Activated naive CD4-positive, alpha-beta T cell treated with Interleukin-2 at 50 U/mL for 16 hours (primary cell): ENCODE results near the gene CRACR2A.

ENCODE experiments used
- DNase-seq: peaks from one replicate; pipeline ENCODE4 v3.0.0-alpha.2; 2020

Gene CRACR2A

DNA sequence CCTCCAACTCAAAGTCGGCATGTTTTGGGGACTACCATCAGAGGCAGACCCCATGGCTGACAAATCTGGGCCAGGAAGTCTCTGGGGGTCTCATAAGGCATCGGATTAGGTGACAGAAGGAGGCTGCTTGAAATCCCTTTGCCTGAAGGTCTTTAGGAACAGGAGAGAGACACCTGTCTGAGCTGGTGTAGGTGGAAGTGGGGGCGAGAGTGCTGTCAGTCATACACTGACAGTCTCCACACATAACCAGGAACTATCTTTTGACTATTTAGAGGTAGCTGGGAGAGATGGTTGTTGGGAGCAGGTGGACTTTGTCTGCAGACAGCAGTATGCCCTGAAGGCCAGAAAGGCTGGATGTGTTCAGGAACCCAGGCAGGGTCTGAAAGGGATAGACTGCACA lies 163.2 kb downstream of the CRACR2A start:
- no peak for DNase-seq

DNA sequence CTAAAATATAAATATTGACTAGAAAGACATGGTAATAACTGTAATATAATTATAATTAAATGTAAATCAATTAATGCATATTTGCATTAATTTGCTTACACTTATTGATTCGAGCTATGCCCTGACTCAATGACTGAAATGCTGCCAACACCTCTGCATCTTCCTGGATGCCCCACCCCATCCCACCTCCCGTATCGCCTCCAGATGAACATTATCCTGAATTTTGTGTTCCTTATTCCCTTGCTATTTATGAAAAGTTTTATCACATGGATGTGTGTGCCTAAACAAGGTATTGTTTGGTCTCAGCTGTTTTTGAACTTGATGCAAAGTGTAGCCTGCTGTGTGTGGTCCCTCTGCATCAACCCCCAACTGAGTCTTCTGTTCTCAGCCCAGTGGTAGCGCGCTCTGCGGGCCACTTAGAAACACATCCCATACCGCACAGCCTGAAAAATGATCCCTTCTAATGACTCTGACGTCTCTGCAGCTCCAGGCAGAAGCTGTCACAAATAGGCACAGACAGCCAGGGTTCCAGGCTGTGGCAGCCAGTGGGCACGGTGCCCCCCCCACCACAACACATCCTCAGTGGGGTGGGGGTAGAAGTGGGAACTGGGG lies 165.4 kb downstream of the CRACR2A start:
- no peak for DNase-seq

DNA sequence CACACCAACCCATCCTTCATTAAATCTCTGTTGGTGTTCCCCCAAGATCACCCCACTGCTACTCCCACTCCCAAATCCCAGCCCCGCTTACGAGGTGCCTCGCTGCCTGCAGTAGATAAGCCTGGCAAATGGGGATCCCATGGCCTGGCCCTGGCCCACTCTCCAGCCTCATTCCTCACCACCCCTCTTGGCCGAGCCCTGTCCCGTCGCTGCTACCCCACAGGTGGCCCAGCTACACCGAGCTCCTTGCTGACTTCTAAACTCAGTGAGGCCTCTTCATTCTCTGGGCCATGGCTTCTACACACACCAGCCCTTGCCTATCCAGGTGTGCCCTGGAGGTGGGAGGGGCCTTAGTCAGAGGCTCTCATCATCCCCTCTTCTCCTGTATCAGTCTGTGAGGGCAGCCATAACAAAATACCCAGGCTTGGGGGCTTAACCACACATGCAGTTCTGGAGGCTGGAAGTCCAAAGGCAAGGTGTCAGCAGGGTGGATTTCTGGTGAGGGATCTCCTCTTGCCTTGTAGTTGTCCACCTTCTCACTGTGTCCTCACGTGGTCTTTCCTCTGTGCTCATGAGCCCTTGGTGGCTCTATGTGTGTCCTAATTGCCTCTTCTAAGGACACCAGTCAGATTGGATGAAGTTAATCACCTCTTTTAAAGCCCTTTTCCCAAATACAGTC lies 169.1 kb downstream of the CRACR2A start:
- DNase-seq: no peak

DNA sequence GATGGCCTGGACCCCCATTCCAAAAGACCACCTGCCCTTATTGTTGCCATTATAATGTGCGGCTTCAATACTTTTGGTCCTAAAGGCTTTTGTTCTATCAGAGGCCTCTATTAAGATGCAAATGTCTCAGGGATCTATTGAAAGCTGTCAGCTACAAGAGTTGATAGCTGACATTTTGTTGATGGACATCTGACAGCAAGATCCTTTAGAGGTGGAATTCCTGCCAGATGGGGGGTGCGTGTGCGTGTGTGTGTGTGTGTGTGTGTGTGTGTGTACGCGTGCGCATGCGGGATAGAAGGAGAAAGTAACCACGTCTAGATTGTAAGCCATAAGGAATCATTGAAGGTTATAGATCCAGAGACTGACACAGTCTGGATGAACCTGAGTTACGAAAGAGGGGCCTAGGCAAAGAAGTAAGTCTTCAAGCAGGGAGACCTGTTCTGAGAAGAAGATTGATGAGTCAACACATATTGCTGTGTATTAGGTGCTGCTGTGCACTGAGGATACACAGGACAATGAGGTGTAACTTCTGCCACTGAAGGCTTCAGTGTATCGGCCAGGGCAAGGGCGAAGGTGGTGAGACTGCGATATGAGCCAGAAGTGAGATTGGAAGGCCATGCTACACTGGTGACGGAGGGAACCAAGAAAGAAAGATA lies 172.7 kb downstream of the CRACR2A start:
- DNase-seq: no peak

DNA sequence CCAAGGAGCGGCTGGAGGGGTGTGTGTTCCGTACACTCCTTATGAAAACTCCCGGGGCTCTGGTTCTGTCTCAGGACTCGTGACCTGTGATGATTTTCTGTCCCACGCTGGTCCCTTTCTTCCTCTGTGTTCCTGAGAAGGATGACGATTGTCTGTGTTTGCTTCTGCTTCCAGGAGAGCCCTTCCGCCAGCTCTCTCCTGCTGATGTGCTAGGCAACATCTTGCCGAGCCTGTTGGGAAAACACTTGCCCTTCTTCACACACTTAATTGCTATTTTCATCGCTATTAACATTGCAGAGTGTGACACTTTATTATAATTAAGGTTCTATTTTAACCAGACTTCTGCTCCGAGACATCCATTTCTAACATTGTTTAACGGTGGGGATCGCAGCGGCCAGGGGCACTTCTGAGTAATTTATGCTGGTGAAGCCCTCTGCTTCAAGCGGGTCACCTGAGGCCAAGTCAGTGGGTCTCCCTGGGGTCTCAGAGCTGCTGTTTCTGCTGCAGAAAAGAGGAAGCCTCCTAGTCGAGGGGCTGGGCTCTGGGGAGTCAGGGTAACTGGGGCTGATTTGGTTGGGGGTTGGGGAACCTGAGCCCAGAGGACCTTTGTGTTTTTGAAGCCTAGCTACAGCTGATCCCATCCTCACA lies 173.3 kb downstream of the CRACR2A start:
- DNase-seq: no peak

DNA sequence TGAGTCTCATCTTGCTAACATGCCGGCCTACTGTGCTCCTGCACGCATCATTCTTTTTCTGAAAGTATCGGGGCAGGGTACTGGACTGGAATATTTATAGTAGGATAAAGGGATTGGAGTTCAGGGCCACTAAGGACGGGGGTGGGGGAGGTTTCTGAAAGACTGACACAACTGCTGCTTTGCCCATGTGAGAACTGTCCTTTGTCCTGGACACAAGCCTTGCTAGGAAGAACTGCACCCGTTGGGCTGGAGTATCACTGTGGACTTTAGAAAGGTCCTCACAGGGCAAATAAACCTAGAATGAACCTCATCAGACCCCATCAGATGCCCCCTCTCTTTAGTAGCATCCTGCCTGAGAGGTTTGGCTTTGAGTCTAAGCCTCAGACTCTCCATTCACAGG lies 174.4 kb downstream of the CRACR2A start:
- no peak for DNase-seq

DNA sequence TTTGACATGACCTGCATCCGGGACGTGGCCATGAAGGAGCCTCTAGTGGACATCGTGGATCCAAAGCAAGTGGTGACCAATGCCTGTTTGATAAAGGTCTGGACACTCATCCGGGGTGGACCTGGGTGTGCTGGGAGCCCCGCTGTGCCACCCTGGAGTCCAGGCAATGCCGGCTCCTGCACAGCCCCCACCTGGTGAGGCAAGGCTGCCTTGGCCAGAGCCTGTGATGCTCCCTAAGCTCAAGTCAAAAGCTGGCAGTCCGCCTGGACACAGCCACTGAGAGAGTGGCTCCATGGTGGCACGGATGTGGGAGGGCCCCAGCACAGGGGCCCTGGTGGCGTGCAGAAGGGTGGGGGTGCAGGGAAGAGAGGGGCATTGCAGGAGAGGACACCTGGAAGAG lies 176.0 kb downstream of the CRACR2A start:
- no peak for DNase-seq

DNA sequence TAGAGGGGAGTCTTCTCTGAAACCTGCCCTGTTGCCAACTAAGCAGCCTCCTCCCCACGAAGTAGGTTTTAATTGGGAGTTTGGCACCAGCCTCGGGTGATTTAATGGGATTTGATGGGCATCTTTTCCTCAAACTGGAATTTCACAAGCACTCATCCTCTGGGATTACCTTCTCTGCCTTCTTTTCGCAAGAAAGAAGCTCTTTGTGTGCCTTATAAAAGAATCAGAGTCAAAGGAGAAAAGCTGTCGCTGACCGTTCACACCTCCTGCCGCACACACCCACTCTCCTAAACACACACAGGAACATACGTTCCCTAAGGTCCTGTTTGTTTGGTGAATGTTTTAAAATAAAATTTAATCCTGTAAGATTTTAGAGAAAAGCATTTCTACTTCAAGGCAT lies 177.9 kb downstream of the CRACR2A start:
- no peak for DNase-seq

DNA sequence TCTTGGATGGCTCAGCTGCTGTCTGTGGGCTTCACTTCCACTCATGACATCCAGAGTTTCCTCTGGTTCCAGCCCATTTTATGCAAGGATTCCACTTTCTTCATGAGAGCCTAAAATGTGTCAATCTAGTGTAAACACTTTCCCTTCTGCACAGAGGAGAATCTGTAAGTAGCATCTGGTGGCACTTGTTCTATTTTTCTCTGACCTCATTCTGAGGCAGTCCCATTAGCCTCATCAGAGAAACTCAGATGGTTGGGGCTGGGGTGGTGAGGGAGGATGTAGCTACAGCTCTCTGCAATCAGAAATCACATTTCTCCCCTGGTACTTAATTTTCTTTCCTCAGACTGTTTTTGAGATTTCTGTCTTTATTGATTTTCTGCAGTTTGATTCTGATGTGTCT lies 180.3 kb downstream of the CRACR2A start:
- DNase-seq: no peak

DNA sequence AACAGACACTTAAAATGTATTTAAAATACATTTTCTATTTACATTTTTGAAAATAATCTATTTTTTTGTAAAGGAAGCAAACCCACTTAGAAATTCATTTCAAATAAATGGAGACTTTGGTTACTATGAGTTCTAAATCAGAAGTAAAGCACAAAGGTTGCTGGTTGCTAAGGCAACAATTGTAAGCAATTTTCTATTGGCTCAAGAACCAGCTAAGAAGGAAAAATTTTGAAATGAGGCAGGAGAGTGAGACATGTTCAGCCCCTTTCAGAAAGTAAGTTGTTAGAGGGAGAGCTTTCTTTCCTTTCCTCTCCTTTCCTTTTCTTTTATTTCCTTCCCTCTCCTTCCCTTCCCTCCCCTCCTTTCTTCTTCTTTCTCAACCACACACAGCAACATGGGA lies 181.2 kb downstream of the CRACR2A start:
- DNase-seq: no peak

DNA sequence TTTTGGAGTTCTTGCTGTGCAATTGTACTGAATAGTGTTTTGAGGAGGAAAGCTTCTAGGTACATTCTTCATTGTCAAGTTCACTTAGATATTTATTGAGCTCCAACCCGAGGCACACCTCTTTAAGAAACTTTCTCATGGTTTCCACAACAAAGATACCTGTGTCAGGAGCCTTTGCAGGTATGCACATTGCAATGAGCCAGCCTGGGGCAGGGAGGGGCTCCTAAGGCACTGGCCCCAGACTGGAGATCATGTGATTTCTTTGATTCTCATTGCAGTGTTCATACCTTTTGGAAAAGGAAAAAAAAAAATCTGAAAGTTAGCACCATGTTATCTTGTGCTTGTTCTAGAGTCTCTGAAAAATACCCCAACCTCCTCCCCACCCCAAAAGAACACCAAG lies 181.6 kb downstream of the CRACR2A start:
- no peak for DNase-seq

DNA sequence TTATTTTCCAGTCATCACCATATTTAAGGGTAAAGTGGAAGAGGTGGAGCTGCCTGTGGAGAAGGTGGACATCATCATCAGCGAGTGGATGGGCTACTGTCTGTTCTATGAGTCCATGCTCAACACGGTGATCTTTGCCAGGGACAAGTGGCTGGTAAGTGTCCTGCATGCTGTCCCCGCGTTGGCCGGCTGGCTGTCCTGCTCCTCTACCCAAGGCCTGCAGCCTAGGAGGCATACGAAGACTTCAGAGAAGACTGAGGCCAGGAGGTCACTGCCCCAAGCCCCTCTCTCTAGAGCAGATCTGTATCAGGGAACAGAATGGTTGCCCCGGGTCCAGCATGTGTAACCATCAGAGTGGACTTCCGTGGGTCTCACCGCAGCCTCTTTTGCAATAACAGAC lies 184.2 kb downstream of the CRACR2A start:
- DNase-seq: no peak

DNA sequence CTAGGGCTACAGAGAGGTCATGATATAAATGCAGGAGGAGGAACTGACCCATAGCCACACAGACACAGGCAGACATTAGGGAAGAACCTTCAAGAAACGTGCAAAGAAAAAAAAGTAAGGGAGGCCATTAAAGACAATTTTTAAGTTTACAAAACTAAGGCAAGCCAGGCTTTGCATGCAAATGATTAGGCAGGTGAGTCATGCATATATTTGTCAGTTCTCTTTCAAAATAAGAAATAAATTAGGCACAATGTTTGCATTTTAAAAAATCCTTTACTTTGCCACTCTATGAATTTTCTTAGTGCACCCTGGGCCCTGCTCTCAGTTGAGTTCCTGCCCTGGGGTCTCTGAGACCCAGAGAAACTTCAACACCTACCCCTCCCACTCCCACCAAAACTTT lies 186.9 kb downstream of the CRACR2A start:
- no peak for DNase-seq
